GM19240 (cell line): ENCODE data around the gene LAMTOR4.

Source experiments
- DNase-seq: peaks from one replicate; pipeline ENCODE4 v3.0.0; 2011; ENCODE audit warnings: low spot score; ENCODE audit not compliant: insufficient read length

LAMTOR4 gene

DNA sequence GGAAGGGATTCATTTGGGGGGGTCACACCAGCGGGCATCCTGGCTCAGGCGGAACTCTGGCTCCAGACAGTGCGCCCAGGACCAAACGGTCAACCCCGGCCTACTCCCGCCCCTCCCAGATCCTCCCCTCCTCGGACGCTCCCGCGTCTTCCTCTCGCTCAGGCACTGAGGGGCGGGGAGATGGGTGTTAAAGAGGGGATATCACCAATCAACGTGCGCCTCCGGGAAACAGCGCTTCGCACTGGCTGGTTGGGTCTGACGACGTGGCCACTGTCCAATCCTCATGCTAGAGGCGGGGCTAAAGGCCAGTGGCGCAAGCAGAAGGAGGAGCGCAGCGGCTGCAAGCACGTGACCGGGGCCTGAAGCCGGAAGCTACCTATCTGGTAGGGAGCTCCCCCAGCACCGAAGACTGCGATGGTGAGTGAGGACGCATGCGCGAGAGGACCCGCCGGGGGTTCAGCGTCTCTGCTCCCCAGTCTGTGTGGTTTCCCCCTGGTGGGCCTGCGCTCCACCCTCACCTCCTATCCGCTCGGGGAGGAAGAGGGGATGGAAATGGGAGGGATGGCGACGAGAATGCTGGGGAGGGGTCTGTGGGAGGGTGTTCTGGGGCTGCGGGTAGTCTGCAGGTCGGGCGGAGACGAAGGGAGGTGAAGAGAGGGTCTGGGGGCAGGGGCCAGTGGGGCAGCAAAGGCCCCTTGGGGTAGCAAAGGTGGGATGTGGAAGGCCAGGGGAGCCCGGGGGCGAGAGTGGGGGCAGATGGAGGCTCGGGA lies at the start of gene LAMTOR4:
Gene LAMTOR4 (plus strand): TSS at position 360 of the 770 bp plus-strand sequence. CDS start 55 bp downstream, at position 415.
- peak; percentile 98 for DNase-seq

GRCh38 chr7:100099452-100099851 lies 49.3 kb upstream of the LAMTOR4 start:
- no peak for DNase-seq

DNA sequence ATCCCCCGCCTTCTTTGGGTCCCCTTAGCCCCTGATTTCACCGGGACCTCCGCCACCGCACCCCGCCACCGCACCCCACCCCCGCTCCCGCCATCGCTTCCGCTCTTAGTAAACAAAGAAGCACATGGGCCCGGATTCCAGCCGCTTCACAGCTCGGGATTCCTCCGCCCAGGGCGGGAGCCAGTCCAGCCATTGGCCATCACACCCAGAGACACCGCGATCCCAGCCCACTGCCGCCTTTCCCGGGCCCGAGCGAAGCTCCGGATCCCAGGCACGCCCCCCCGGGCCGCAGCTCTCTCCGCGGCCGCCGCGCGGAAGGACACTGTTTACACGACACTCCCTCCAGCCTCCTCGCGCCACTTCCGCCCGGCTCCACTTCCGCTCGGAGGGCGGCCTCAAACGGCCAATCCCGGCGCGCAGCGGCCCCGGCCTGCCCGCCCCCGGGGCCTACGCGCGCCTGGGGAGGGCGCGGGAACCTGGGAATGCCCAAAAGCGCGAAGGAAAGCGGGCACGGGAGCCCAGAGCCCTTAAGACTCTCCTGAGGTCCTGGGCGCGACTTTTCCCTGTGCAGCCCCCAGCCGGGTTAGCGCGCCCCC lies 48.2 kb upstream of the LAMTOR4 start:
- peak; percentile 87 for DNase-seq

GRCh38 chr7:100101016-100101862 lies 47.5 kb upstream of the LAMTOR4 start, which contains the start of the genes AP4M1 and MCM7:
Gene AP4M1, plus strand, starts transcription at chr7:100101643. Its CDS starts 72 bp downstream, at chr7:100101715.
Gene MCM7, minus strand, starts transcription at chr7:100101397. Its CDS starts 103 bp downstream, at chr7:100101294.
- peak; percentile 91 for DNase-seq

- no peak for DNase-seq
Observed at GRCh38 chr7:100102950-100103840, 45.5 kb upstream of the LAMTOR4 start.

- no peak for DNase-seq
Observed at GRCh38 chr7:100105534-100105933, 43.2 kb upstream of the LAMTOR4 start.

GRCh38 chr7:100106633-100107032 lies 42.1 kb upstream of the LAMTOR4 start:
- no peak for DNase-seq

DNA sequence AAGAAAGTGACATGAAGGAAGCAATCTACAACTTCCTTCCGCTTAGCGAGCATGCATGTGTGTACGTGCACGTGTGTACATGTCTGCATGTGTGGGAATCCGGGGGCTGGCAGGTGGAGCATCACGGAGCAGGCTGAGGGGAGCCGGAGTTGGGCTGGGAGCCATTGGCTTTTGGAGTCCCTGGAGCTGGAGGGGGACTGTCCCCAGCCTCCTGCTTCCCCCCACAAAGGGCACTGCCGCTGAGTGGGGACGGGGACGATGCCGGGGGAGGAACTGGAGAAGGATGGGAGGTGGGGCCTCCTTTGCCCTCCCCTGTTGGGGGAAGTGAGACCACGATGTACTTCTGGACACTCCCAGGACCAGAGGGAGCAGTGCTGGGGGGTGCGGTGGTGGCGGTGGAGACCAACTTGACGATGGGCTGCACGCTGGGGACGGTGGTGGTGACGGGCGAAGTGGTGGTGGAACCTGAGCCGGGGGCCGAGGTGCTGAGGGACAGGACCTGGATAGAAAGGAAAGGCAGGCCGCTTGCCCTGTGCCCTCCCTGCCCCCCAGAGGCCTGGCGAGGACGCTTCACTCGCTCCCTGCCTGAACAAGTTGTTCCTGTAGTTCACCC lies 41.5 kb upstream of the LAMTOR4 start:
- DNase-seq, result no peak

- no peak for DNase-seq
Observed at GRCh38 chr7:100107890-100108289, 40.8 kb upstream of the LAMTOR4 start.

- no peak for DNase-seq
Observed at GRCh38 chr7:100109521-100110163, 39.1 kb upstream of the LAMTOR4 start.

- DNase-seq, result no peak
Observed at GRCh38 chr7:100111156-100111555, 37.6 kb upstream of the LAMTOR4 start.

DNA sequence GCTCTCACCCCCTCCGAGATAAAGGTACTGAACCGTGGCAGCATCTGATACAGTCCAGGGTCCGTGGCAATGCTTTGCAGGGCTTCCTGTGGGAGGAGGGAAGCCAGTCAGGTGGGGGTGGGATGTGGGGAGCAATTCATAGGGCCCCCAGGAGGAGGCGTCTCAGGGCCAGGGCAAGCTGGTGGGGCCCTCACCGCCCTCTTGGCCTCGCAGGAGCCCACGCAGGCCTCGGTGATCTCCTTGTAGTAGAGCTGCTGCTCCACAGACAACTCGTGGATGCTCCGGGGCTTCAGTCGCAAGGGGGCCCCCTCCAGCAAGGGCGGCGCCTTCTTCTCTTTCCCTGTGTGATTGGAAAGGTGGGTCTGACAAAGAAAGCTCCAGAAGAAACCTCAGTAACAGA lies 36.8 kb upstream of the LAMTOR4 start:
- DNase-seq, result no peak

- DNase-seq, result no peak
Observed at GRCh38 chr7:100115026-100115425, 33.7 kb upstream of the LAMTOR4 start.

GRCh38 chr7:100118388-100119071 lies 30.2 kb upstream of the LAMTOR4 start:
- DNase-seq, result no peak

- DNase-seq, result peak; percentile 98
Observed at GRCh38 chr7:100119072-100119969, 29.4 kb upstream of the LAMTOR4 start, which contains the start of the genes CNPY4 and TAF6. Gene CNPY4, plus strand, starts transcription at chr7:100119634. Its CDS starts 111 bp downstream, at chr7:100119745. Gene TAF6, minus strand, starts transcription at chr7:100119358. Its CDS starts 5,149 bp downstream, at chr7:100114209.

- no peak for DNase-seq
Observed at GRCh38 chr7:100119970-100120732, 28.6 kb upstream of the LAMTOR4 start.

DNA sequence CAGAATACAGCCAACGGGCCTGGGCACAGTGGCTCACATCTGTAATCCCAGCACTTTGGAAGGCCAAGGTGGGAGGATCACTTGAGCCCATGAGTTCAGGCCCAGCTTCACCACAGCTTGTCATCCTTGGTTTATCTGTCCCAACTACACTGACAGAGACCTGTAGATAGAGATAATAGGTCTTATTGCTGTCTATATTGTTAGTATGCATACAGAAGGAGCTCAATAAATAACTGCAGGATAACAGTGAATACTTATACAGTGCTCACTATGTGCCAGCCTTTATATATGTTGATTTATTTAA lies 28.0 kb upstream of the LAMTOR4 start:
- no peak for DNase-seq
